ENCODE results near the gene SSNA1.

Gene SSNA1

GRCh38 chr9:137167747-137168572, 20.5 kb upstream of the SSNA1 start:
- in situ Hi-C loops (cut with MboI; ENCODE audit: low sequenced_read_pairs): no loop called here

GRCh38 chr9:137168573-137168903, 19.9 kb upstream of the SSNA1 start:
- in situ Hi-C loops (cut with MboI; ENCODE audit: low sequenced_read_pairs): no loop called here

- in situ Hi-C loops (cut with MboI; ENCODE audit: low sequenced_read_pairs): no loop called here
Observed at GRCh38 chr9:137168904-137169856, 19.3 kb upstream of the SSNA1 start.

GRCh38 chr9:137169896-137170358, 18.5 kb upstream of the SSNA1 start, which contains the start of gene LRRC26:
Gene LRRC26 (minus strand): TSS chr9:137170051. CDS start chr9:137169943, 108 bp downstream.
- in situ Hi-C loops (cut with MboI; ENCODE audit: low sequenced_read_pairs): no loop called here

- in situ Hi-C loops (cut with MboI; ENCODE audit: low sequenced_read_pairs): no loop called here
Observed at GRCh38 chr9:137170486-137171148, 17.9 kb upstream of the SSNA1 start.

GRCh38 chr9:137171149-137171900, 17.2 kb upstream of the SSNA1 start:
- in situ Hi-C loops (cut with MboI; ENCODE audit: low sequenced_read_pairs): no loop called here

GRCh38 chr9:137172901-137173795, 15.3 kb upstream of the SSNA1 start:
- in situ Hi-C loops (cut with MboI; ENCODE audit: low sequenced_read_pairs): no loop called here

- in situ Hi-C loops (cut with MboI; ENCODE audit: low sequenced_read_pairs): no loop called here
Observed at GRCh38 chr9:137173796-137174664, 14.4 kb upstream of the SSNA1 start.

GRCh38 chr9:137174722-137175293, 13.7 kb upstream of the SSNA1 start:
- in situ Hi-C loops (cut with MboI; ENCODE audit: low sequenced_read_pairs): no loop called here

GRCh38 chr9:137175345-137175961, 13.0 kb upstream of the SSNA1 start:
- in situ Hi-C loops (cut with MboI; ENCODE audit: low sequenced_read_pairs): no loop called here

- in situ Hi-C loops (cut with MboI; ENCODE audit: low sequenced_read_pairs): no loop called here
Observed at GRCh38 chr9:137176302-137177182, 11.9 kb upstream of the SSNA1 start.

- in situ Hi-C loops (cut with MboI; ENCODE audit: low sequenced_read_pairs): no loop called here
Observed at GRCh38 chr9:137178201-137178938, 10.1 kb upstream of the SSNA1 start.

GRCh38 chr9:137178939-137179630, 9.4 kb upstream of the SSNA1 start:
- in situ Hi-C loops (cut with MboI; ENCODE audit: low sequenced_read_pairs): no loop called here

- in situ Hi-C loops (cut with MboI; ENCODE audit: low sequenced_read_pairs): no loop called here
Observed at GRCh38 chr9:137179761-137180160, 8.7 kb upstream of the SSNA1 start.

GRCh38 chr9:137180491-137180890, 8.0 kb upstream of the SSNA1 start:
- in situ Hi-C loops (cut with MboI; ENCODE audit: low sequenced_read_pairs): no loop called here
